GM19452 (cell line): ENCODE measurements around the gene UBE2L3.

Experiments used
- ATAC-seq: cut with Tn5 transposase; IDR thresholded peaks from one replicate; pipeline ENCODE4 v1.9.1; 2021; ENCODE audit not compliant: unreplicated experiment

The UBE2L3 gene

DNA sequence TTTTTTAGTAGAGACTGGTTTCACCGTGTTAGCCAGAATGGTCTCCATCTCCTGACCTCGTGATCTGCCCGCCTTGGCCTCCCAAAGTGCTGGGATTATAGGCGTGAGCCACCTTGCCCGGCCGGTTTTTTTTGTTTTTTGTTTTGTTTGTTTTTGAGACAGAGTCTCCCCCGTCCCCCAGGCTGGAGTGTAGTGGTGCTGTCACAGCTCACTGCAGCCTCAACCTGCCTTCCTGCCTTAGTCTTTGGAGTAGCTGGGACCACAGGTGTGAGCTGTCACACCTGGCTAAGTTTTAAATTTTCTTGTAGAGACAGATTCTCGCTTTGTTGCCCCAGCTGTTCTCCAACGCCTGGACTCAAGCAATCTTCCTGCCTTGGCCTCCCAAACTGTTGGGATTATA is 101.5 kb downstream of the UBE2L3 start:
- ATAC-seq, result no peak

- ATAC-seq, result no peak
Observed at GRCh38 chr22:21672107-21672629, 104.7 kb downstream of the UBE2L3 start.
